Islet of Langerhans (tissue), 1 donor: Measurements from ENCODE around the gene ZCWPW1.
"Not testable (repeated sequence)": the region's sequence is repeated elsewhere in the genome, so short reads cannot be mapped to it uniquely, and the experiment has no call there.

Experiments used
- FAIRE-seq: peaks from one replicate; lab custom pipeline; 2011; peaks lifted over from hg19 to GRCh38; lab: Jason Lieb, UNC

ZCWPW1 gene

GRCh38 chr7:100453854-100454253, 25.4 kb upstream of the ZCWPW1 start:
- not testable (repeated sequence) for FAIRE-seq

GRCh38 chr7:100452513-100452912, 24.0 kb upstream of the ZCWPW1 start:
- FAIRE-seq: no peak

- FAIRE-seq: no peak
Observed at GRCh38 chr7:100449190-100449795, 20.8 kb upstream of the ZCWPW1 start.

GRCh38 chr7:100447363-100447762, 18.9 kb upstream of the ZCWPW1 start:
- not testable (repeated sequence) for FAIRE-seq

GRCh38 chr7:100446040-100446439, 17.5 kb upstream of the ZCWPW1 start:
- FAIRE-seq: no peak

- FAIRE-seq: no peak
Observed at GRCh38 chr7:100444311-100445278, 16.1 kb upstream of the ZCWPW1 start.

- FAIRE-seq: no peak
Observed at GRCh38 chr7:100443096-100443840, 14.8 kb upstream of the ZCWPW1 start.

- no peak for FAIRE-seq
Observed at GRCh38 chr7:100441641-100442535, 13.4 kb upstream of the ZCWPW1 start.

GRCh38 chr7:100439244-100439643, 10.7 kb upstream of the ZCWPW1 start:
- not testable (repeated sequence) for FAIRE-seq

- FAIRE-seq: not testable (repeated sequence)
Observed at GRCh38 chr7:100438731-100439130, 10.2 kb upstream of the ZCWPW1 start.

- FAIRE-seq: no peak
Observed at GRCh38 chr7:100438172-100438571, 9.7 kb upstream of the ZCWPW1 start.

- FAIRE-seq: no peak
Observed at GRCh38 chr7:100437150-100438100, 8.9 kb upstream of the ZCWPW1 start.

GRCh38 chr7:100435401-100436304, 7.2 kb upstream of the ZCWPW1 start:
- FAIRE-seq: no peak

GRCh38 chr7:100434297-100435144, 6.0 kb upstream of the ZCWPW1 start:
- no peak for FAIRE-seq

- no peak for FAIRE-seq
Observed at GRCh38 chr7:100433592-100434296, 5.2 kb upstream of the ZCWPW1 start.

GRCh38 chr7:100433276-100433591, 4.7 kb upstream of the ZCWPW1 start:
- no peak for FAIRE-seq

GRCh38 chr7:100432621-100433275, 4.2 kb upstream of the ZCWPW1 start:
- no peak for FAIRE-seq
